Hematopoietic multipotent progenitor cell treated with erythropoietin and hydrocortisone succinate and interleukin-3 and kit ligand, for 4 days (in vitro differentiated cells): Measurements from ENCODE around the gene ZBTB5.
"Not testable (repeated sequence)": the region's sequence is repeated elsewhere in the genome, so short reads cannot be mapped to it uniquely, and the experiment has no call there.

Experiments
- DNase-seq: peaks from one replicate; pipeline ENCODE4 v3.0.0-alpha.2; 2015

ZBTB5 gene

DNA sequence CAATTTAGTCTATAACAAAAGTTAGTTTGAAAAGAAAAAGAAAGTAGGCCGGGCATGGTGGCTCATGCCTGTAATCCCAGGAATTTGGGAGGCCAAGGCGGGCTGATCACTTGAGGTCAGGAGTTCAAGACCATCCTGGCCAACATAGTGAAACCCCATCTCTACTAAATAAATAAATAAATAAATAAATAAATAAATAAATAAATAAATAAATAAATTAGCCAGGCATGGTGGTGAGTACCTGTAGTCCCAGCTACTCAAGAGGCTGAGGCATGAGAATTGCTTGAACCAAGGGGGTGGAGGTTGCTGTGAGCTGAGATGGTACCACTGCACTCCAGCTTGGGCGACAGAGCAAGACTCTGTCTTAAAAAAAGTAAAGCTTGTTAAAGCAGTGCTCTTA, 67.3 kb downstream of the ZBTB5 start:
- DNase-seq: not testable (repeated sequence)

DNA sequence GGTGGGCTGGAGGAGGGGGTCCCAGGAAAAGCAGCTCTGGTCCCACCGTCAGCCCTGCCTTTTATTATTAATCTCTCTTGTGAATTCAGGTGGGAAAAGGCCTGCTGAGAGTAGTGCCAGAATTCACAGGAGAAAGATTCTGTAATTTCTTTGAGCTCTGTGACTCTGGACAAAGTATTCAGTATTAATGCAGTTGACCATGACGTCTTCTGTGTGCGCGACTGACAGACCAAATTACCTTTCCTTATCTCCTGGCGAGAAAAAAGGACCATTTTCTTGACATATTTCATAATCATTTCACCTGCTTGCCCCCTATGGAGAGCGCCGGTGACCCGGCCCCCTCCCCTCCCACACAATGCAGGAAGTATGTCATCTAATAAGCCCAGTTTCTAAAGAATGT, 69.6 kb downstream of the ZBTB5 start:
- DNase-seq: no peak

GRCh38 chr9:37395229-37395628, 70.0 kb downstream of the ZBTB5 start:
- DNase-seq: no peak

GRCh38 chr9:37392272-37392671, 73.0 kb downstream of the ZBTB5 start:
- DNase-seq: no peak

DNA sequence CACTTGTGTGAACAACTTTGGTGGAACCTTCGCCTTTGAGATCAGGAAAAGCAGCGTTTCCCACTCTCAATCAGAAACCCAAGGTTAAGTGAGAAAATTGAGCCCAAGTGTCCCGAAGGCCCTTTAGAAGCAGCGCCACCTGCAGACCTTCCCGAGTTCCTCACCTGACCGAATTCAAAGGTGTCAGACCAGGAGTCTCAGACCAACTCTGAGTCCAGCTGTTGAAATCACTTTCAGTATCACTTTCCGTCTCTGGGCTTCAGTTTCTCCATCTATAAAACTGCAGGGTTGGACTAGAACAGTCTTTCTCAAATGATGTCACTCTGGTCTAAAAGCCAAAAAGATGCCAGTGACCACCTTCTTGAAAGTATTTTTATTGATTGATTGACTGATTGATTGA, 74.5 kb downstream of the ZBTB5 start:
- DNase-seq: peak; percentile 46
